Right forelimb (tissue), 1 donor: ENCODE results near the gene BRAT1.

ENCODE experiments used
- DNase-seq: peaks from one replicate; pipeline ENCODE4 v3.0.0-alpha.2; 2018

BRAT1 gene

DNA sequence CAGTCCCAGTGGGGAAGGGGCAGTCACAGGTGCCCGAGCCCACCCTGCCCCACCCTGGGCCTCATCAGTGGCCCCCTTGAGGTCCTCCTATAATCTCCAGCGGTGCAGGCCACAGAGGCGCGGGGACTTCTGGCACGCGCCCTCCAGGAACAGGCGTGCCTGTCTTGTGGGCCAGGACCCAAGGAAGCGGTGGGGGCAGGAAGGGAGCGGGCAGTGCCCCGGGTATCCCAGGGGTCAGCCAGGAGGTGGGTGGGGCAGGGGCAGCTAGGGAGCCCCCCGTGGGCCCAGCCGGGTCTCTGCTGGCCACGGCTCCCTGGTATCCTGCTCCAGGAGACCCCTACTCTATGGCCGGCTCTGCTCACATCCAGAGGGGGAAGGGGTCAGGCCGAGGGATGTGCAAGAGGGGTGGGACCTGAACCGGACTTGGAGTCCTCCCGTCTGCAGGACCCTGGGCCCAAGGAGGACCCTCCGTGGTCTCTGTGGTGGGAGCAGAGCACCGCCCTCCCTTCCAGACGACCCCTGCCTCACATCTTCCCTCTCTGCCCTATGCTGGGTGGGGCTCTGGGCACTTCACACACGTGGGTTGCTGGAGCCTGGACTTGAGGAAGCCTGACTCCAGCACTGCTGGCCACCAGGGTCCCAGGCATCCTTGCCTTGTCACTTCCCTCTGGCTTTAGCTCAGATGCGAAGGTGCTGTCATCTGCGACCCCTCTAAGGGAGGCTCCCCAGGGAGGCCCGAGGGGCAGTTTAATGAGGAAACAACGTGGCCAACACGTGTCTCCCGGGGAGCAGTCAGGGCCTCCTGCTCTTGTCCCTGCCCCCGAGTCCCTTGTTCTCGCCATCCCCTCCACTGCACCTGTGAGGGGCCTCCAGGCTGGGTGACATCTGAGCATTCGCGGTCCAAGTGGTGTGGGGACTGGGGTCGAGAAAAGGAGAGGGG lies 60.9 kb downstream of the BRAT1 start:
- no peak for DNase-seq

DNA sequence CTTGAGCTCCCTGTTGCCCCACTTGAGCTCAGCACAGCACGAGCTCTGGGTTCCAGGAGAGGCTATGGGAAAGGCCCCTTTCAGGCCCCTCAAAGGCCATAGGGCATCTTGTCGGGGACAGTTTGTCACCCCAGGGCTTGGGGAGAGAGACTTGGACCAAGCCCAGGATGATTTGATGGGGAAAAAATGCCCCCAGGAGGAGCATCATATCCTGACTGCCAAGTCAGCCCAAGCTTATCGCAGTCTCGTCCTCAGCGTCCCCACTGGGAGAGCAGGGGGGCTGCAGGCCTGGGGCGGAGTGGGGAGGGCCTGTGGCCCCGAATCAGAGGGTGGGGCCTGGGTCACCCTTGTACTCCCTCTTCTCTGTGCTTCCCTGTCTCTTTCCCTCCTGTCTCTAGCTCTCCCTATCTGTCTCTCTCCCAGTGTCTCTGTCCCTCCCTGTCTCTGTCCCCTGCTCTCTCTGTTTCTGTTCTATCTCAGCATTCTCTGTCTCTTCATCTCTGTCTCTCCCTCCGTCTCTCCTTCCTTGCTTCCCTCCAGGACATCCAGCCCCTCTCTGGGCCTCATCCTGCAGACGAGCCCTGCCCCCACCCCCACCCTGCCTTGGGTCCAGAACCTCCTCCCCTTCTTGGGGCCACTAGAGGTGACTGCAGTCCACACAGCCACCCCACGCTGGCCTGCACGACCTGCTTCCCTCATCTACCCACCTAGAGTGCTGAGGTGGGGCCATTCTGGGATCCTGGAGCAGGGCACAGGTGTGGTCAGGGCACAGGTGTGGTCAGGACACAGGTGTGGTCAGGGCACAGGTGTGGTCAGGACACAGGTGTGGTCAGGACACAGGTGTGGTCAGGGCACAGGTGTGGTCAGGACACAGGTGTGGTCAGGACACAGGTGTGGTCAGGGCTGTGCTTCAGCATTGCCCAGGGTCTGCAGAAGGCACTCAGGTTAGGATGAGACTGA lies 61.8 kb downstream of the BRAT1 start:
- DNase-seq: no peak

DNA sequence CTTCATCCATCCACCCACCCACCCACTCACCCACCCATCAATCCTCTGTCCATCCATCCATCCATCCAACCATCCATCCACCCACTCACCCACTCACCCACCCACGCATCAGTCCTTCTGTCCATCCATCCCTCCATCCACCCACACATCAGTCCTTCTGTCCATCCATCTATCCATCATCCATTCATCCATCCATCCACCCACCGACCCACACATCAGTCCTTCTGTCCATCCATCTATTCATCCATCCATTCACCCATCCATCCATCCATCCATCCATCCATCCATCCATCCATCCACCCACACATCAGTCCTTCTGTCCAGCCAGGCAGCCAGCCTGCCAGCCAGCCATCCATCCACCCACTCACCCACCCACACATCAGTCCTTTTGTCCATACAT lies 63.3 kb downstream of the BRAT1 start:
- DNase-seq: no peak

DNA sequence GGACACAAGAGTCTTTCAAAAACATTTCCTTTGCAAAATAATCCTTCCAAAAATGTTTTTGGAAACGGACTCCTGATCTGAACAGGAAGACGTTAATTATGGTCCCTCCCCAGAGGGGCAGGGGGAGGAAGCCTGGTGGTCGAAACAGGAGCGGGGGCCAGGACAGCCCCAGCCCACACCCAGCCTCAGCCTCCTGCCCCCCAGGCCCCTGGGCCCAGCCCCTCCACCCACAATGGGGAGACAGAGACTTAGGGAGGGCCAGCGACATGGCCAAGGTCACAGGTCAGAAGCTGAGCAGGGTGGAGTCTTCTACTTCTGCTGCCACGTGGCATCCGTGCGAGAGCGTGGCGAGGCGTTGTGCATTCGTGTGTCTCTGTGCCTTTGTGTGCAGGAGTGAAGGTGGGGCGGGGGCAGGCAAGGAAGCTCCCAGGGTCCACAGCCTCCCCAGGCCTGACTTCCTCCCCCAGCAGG lies 65.1 kb downstream of the BRAT1 start:
- no peak for DNase-seq

DNA sequence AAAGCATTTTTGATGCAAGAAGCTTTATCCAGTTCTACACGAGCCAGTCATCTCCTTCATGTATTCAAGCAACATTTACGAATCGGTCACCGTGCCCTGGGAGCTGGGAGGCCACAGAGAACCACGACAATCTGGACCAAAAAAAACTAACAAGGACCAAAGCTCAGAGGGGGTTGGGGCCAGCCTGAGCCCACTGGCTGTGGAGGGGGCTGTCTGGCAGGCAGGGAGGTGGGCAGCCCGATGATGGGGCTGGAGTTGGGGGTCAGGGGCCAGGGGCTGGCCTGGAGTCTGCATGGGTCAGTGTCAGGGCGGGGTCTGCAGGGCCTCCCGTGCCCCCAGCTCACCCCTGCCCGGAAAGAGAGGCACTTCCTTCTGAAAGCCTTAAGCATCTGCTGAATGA lies 66.6 kb downstream of the BRAT1 start:
- no peak for DNase-seq

DNA sequence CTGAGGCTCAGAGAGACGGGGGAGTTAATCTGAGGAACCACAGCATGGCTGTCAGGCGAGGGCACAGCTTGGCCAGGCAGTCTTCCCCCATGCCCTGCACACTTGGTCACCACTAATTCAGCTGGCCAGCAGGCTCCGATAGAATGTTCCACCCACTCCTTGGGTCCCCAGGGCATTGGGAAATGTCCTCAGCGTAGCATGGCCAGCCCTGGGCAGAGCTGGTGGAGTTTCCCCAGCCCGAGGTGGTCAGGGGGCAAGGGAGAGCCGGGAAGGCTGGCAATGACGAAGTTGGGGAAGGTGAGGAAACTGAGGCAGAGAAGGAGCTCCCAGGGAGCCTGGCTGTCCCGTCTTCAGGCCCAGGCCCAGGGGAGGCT lies 67.1 kb downstream of the BRAT1 start:
- no peak for DNase-seq
